ENCODE measurements around the gene LRRC27.

GRCh38 chr10:132363921-132364593 lies 32.1 kb downstream of the LRRC27 start:
- TF ChIP-seq, protein P1, sequence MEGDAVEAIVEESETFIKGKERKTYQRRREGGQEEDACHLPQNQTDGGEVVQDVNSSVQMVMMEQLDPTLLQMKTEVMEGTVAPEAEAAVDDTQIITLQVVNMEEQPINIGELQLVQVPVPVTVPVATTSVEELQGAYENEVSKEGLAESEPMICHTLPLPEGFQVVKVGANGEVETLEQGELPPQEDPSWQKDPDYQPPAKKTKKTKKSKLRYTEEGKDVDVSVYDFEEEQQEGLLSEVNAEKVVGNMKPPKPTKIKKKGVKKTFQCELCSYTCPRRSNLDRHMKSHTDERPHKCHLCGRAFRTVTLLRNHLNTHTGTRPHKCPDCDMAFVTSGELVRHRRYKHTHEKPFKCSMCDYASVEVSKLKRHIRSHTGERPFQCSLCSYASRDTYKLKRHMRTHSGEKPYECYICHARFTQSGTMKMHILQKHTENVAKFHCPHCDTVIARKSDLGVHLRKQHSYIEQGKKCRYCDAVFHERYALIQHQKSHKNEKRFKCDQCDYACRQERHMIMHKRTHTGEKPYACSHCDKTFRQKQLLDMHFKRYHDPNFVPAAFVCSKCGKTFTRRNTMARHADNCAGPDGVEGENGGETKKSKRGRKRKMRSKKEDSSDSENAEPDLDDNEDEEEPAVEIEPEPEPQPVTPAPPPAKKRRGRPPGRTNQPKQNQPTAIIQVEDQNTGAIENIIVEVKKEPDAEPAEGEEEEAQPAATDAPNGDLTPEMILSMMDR (conservative IDR thresholded peaks at IDR 0.05 in 1 of 2, IDR thresholded peaks at IDR 0.05 in 1 of 2; ENCODE audit: low read depth in 1 of 2, low read length in 2 of 2) = no peak
- TF ChIP-seq EZH2 (IDR thresholded peaks at IDR 0.05; ENCODE audit: low read length, missing control alignments) = no peak
